Parathyroid adenoma (tissue), 2 donors: ENCODE data around the gene ZNF3.

ENCODE experiments used
- H2AFZ ChIP-seq: fragments of 300-600 bp; sonication (generic); one replicate; pipeline ENCODE4 v1.7.0; 2017; ENCODE audit warnings: antibody characterized with exemption, mild to moderate bottlenecking
- H3K27ac ChIP-seq: fragments of 300-600 bp; sonication (generic); one replicate; pipeline ENCODE4 v1.7.0; 2017
- H3K27me3 ChIP-seq: fragments of 300-600 bp; sonication (generic); one replicate; pipeline ENCODE4 v1.7.0; 2017; ENCODE audit warnings: low read length; ENCODE audit not compliant: control insufficient read depth, insufficient read depth
- H3K36me3 ChIP-seq: fragments of 300-600 bp; sonication (generic); one replicate; pipeline ENCODE4 v1.7.0; 2017; ENCODE audit warnings: low read length; ENCODE audit not compliant: control insufficient read depth, insufficient read depth
- H3K4me1 ChIP-seq: fragments of 300-600 bp; sonication (generic); one replicate; pipeline ENCODE4 v1.7.0; 2017; ENCODE audit warnings: control low read depth
- H3K4me2 ChIP-seq: fragments of 300-600 bp; sonication (generic); one replicate; pipeline ENCODE4 v1.7.0; 2017; ENCODE audit warnings: low read length
- H3K4me3 ChIP-seq: fragments of 300-600 bp; sonication (generic); one replicate; pipeline ENCODE4 v1.7.0; 2017; ENCODE audit warnings: low read depth, low read length
- H3K79me2 ChIP-seq: fragments of 300-600 bp; sonication (generic); one replicate; pipeline ENCODE4 v1.7.0; 2017; ENCODE audit warnings: control low read depth
- H3K9ac ChIP-seq: fragments of 300-600 bp; sonication (generic); one replicate; pipeline ENCODE4 v1.7.0; 2017; ENCODE audit warnings: mild to moderate bottlenecking
- H3K9me3 ChIP-seq: fragments of 300-600 bp; sonication (generic); one replicate; pipeline ENCODE4 v1.7.0; 2017; ENCODE audit warnings: low read length; ENCODE audit not compliant: control insufficient read depth
- CTCF ChIP-seq: fragments of 300-600 bp; sonication (generic); IDR thresholded peaks from one replicate; pipeline ENCODE4 v1.7.0; 2017; ENCODE audit warnings: antibody characterized with exemption, mild to moderate bottlenecking
- donor health status: primary hyperparathyroidism.

Gene ZNF3

GRCh38 chr7:100035876-100036275 is 45.6 kb downstream of the ZNF3 start:
- no peak overlapping the region for H2AFZ ChIP-seq
- H3K9me3 ChIP-seq, result no peaks in the 10 kb centered on the region
- no peaks in the 10 kb centered on the region for H3K4me1 ChIP-seq
- TF ChIP-seq CTCF, result no peak
- H3K36me3 ChIP-seq, result no peaks in the 10 kb centered on the region
- no peaks in the 10 kb centered on the region for H3K79me2 ChIP-seq
- H3K27ac ChIP-seq, result no peak overlapping the region
- H3K4me2 ChIP-seq, result no peak overlapping the region
- no peak overlapping the region for H3K9ac ChIP-seq
- no peaks in the 10 kb centered on the region for H3K27me3 ChIP-seq
- H3K4me3 ChIP-seq, result no peak overlapping the region

GRCh38 chr7:100034871-100035510 is 46.5 kb downstream of the ZNF3 start:
- Histone ChIP-seq H3K4me1 (no peaks in the 10 kb centered on the region), H3K4me2 (no peak overlapping the region), H3K9ac (no peak overlapping the region), H3K27ac (no peak overlapping the region), H2AFZ (no peak overlapping the region), H3K9me3 (no peaks in the 10 kb centered on the region), H3K4me3 (no peak overlapping the region), H3K36me3 (no peaks in the 10 kb centered on the region), H3K79me2 (no peaks in the 10 kb centered on the region), H3K27me3 (no peaks in the 10 kb centered on the region)
- TF ChIP-seq CTCF, result no peak

GRCh38 chr7:100033526-100033925 is 48.0 kb downstream of the ZNF3 start:
- H3K4me3 ChIP-seq, result no peak overlapping the region
- no peak for TF ChIP-seq CTCF
- no peak overlapping the region for H2AFZ ChIP-seq
- no peaks in the 10 kb centered on the region for H3K36me3 ChIP-seq
- H3K27me3 ChIP-seq, result no peaks in the 10 kb centered on the region
- H3K4me1 ChIP-seq, result no peaks in the 10 kb centered on the region
- H3K9ac ChIP-seq, result no peak overlapping the region
- no peak overlapping the region for H3K4me2 ChIP-seq
- H3K79me2 ChIP-seq, result no peaks in the 10 kb centered on the region
- H3K27ac ChIP-seq, result no peak overlapping the region
- H3K9me3 ChIP-seq, result no peaks in the 10 kb centered on the region

- H3K9me3 ChIP-seq, result no peaks in the 10 kb centered on the region
- no peaks in the 10 kb centered on the region for H3K27me3 ChIP-seq
- no peak overlapping the region for H3K27ac ChIP-seq
- peaks cover 4% of the 10 kb centered on the region for H3K79me2 ChIP-seq
- H3K4me3 ChIP-seq, result no peak overlapping the region
- TF ChIP-seq CTCF, result no peak
- H3K4me2 ChIP-seq, result no peak overlapping the region
- H2AFZ ChIP-seq, result no peak overlapping the region
- H3K36me3 ChIP-seq, result no peaks in the 10 kb centered on the region
- no peaks in the 10 kb centered on the region for H3K4me1 ChIP-seq
- H3K9ac ChIP-seq, result no peak overlapping the region
Measured at GRCh38 chr7:100029596-100029995, 51.9 kb downstream of the ZNF3 start.

- Histone ChIP-seq H3K4me2 (no peak overlapping the region), H3K9me3 (no peaks in the 10 kb centered on the region), H3K4me1 (no peaks in the 10 kb centered on the region), H3K79me2 (peaks cover 11% of the 10 kb centered on the region), H2AFZ (no peak overlapping the region), H3K27ac (no peak overlapping the region), H3K4me3 (no peak overlapping the region), H3K9ac (no peak overlapping the region), H3K27me3 (no peaks in the 10 kb centered on the region), H3K36me3 (no peaks in the 10 kb centered on the region)
- no peak for TF ChIP-seq CTCF
Measured at GRCh38 chr7:100027197-100027596, 54.3 kb downstream of the ZNF3 start.
